Measurements from ENCODE around the gene PTPRN2. TPM values are rescaled to one million over a fixed set of nuclear protein-coding genes. Genes with fewer than 3 reads are reported as not detected.
"Not testable (repeated sequence)": the region's sequence is repeated elsewhere in the genome, so short reads cannot be mapped to it uniquely, and the experiment has no call there.

Gene PTPRN2
- total and polyA plus RNA-seq, 2 donors (not counting 3 experiments of a cell fraction or from before 2014, with no cell fraction given): 0.62 to 0.88 TPM

DNA sequence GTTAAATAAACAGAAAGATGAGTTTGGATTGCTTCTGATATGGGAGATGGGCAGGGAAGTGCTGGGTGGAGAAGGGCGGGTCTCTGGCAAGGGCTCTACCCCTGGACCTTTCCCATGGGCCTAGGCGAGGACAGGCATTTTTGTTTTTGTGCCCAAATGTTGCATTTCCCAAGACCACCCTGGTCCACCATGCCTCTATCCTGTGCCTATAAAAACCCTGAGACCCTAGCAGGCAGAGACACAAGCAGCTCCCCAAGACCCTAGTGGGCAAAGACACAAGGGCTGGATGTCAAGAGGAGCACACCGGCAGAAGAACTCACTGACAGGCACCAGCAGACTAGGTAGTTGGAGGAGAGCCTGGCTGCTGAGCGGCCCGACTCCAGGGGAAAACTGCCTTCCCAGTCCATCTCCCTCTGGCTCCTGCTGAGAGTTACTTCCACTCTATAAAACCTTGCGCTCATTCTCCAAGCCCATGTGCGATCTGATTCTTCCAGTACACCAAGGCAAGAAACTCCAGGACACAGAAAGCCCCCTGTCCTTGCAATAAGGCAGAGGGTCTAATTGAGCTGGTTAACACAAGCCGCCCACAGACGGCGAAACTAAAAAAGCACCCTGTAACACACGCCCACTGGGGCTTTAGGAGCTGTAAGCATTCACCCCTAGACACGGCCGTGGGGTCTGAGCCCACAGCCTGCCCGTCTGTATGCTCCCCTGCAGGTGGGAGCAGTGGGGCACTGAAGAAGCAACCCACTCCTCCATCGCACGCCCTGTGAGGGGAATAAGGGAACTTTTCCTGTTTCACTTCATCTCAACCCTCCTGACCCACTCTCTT is 291.4 kb downstream of the PTPRN2 start:
- Histone ChIP-seq H3K36me3 (ENCODE audit: control insufficient read depth in 2 of 2, extremely low read depth in 1 of 2, insufficient read depth in 2 of 2, low read length in 2 of 2) (no peaks in the 10 kb centered on the region), H3K79me2 (ENCODE audit: control insufficient read depth, insufficient read depth, low read length) (no peaks in the 10 kb centered on the region), H3K9ac (replicated peaks; ENCODE audit: extremely low read depth, insufficient read depth, low read length) (no peak overlapping the region), H3K9me3 (replicated peaks; ENCODE audit: control insufficient read depth, insufficient read depth, low read length) (peaks cover 4% of the 10 kb centered on the region), H3K27ac (ENCODE audit: insufficient read depth, low read depth, low read length) (no peak overlapping the region), H3K4me2 (ENCODE audit: insufficient read depth, low read length) (no peak overlapping the region), H2AFZ (ENCODE audit: low read depth, low read length) (no peak overlapping the region), H3K9me1 (replicated peaks; ENCODE audit: control insufficient read depth, extremely low read depth, insufficient read depth, low read length) (no peaks in the 10 kb centered on the region), H4K20me1 (replicated peaks; ENCODE audit: control insufficient read depth, extremely low read depth, insufficient read depth, low read length) (no peaks in the 10 kb centered on the region), H3K27me3 (ENCODE audit: control insufficient read depth in 2 of 2, insufficient read depth in 2 of 2, low read length in 2 of 2) (no peaks in the 10 kb centered on the region), H3K4me3 (replicated peaks in 1 of 3; ENCODE audit: insufficient read depth in 1 of 3, low read depth in 1 of 3, low read length in 3 of 3) (no peak overlapping the region), H3K4me1 (ENCODE audit: control insufficient read depth, extremely low read depth, insufficient read depth, low read length) (no peaks in the 10 kb centered on the region)
- TF ChIP-seq FOS (IDR thresholded peaks at IDR 0.05; ENCODE audit: borderline replicate concordance, insufficient read depth, low read length) (no peak), GATA2 (IDR thresholded peaks at IDR 0.05; ENCODE audit: insufficient read depth, insufficient read length, low read depth, low read length) (no peak), MYC (IDR thresholded peaks at IDR 0.05; ENCODE audit: low read depth, low read length) (no peak), JUN (IDR thresholded peaks at IDR 0.05; ENCODE audit: borderline replicate concordance, insufficient read depth, insufficient read length, low read depth) (no peak), EZH2 (IDR thresholded peaks at IDR 0.05; ENCODE audit: borderline replicate concordance, low read depth, low read length, severe bottlenecking) (no peak), POLR2A (IDR thresholded peaks at IDR 0.05; ENCODE audit: low read depth, low read length) (no peak), POLR2AphosphoS5 (IDR thresholded peaks at IDR 0.05; ENCODE audit: insufficient read depth, low read depth, low read length) (no peak)
- TF ChIP-seq, protein P1, sequence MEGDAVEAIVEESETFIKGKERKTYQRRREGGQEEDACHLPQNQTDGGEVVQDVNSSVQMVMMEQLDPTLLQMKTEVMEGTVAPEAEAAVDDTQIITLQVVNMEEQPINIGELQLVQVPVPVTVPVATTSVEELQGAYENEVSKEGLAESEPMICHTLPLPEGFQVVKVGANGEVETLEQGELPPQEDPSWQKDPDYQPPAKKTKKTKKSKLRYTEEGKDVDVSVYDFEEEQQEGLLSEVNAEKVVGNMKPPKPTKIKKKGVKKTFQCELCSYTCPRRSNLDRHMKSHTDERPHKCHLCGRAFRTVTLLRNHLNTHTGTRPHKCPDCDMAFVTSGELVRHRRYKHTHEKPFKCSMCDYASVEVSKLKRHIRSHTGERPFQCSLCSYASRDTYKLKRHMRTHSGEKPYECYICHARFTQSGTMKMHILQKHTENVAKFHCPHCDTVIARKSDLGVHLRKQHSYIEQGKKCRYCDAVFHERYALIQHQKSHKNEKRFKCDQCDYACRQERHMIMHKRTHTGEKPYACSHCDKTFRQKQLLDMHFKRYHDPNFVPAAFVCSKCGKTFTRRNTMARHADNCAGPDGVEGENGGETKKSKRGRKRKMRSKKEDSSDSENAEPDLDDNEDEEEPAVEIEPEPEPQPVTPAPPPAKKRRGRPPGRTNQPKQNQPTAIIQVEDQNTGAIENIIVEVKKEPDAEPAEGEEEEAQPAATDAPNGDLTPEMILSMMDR (IDR thresholded peaks at IDR 0.05; ENCODE audit: extremely low read depth in 1 of 2, insufficient read depth in 1 of 2, low read depth in 1 of 2, low read length in 2 of 2): no peak
- TF ChIP-seq, protein P2, sequence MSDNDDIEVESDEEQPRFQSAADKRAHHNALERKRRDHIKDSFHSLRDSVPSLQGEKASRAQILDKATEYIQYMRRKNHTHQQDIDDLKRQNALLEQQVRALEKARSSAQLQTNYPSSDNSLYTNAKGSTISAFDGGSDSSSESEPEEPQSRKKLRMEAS (IDR thresholded peaks at IDR 0.05; ENCODE audit: insufficient read depth, insufficient read length): no peak
- no peak for FAIRE-seq
- dilution Hi-C loops (cut with MboI; ENCODE audit: extremely low pct_ligation_motif_present, low sequenced_read_pairs): no loop called here
- POLR2A ChIA-PET: no interaction called here
- intact Hi-C loops (cut with micrococcal nuclease): no loop called here
- DNase-seq (ENCODE audit: low read depth, low spot score): no peak
- CTCF ChIA-PET: no interaction called here
- no TSS peak for BruUV-seq (replicated peaks)

DNA sequence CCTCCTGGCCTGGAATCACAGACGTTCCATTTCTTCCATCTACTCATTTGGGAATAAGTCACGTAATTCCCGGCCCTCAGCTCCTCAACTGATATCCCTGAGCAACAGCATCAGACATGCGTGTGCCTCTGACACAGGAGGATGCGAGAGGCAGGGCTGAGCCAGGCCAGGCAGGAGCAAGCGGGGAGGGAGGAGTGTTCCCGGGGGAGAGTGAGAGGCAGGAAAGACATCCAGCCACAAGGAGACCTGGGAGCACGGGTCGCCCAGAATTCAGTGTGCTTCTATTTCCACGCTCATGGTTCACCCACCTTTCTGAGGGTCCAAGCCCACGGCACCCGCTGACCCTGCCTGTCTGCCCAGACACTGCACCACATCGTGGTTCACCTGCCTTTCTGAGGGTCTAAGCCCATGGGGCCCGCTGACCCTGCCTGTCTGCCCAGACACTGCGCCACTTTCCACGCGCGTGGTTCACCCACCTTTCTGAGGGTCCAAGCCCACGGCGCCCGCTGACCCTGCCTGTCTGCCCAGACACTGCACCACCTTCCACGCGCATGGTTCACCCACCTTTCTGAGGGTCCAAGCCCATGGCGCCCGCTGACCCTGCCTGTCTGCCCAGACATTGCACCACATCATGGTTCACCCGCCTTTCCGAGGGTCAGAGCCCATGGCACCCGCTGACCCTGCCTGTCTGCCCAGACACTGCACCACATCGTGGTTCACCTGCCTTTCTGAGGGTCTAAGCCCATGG is 293.0 kb downstream of the PTPRN2 start:
- CTCF ChIA-PET; H3K27me3 ChIP-seq (ENCODE audit: control insufficient read depth in 2 of 2, insufficient read depth in 2 of 2, low read length in 2 of 2); BruUV-seq (replicated peaks); FAIRE-seq; dilution Hi-C loops (cut with MboI; ENCODE audit: extremely low pct_ligation_motif_present, low sequenced_read_pairs); POLR2A ChIA-PET; H3K79me2 ChIP-seq (ENCODE audit: control insufficient read depth, insufficient read depth, low read length); H3K4me1 ChIP-seq (ENCODE audit: control insufficient read depth, extremely low read depth, insufficient read depth, low read length); H3K9ac ChIP-seq (replicated peaks; ENCODE audit: extremely low read depth, insufficient read depth, low read length); intact Hi-C loops (cut with micrococcal nuclease); H3K9me3 ChIP-seq (replicated peaks; ENCODE audit: control insufficient read depth, insufficient read depth, low read length); H3K36me3 ChIP-seq (ENCODE audit: control insufficient read depth in 2 of 2, extremely low read depth in 1 of 2, insufficient read depth in 2 of 2, low read length in 2 of 2); H3K9me1 ChIP-seq (replicated peaks; ENCODE audit: control insufficient read depth, extremely low read depth, insufficient read depth, low read length); H3K4me2 ChIP-seq (ENCODE audit: insufficient read depth, low read length); H2AFZ ChIP-seq (ENCODE audit: low read depth, low read length); H4K20me1 ChIP-seq (replicated peaks; ENCODE audit: control insufficient read depth, extremely low read depth, insufficient read depth, low read length); H3K4me3 ChIP-seq (replicated peaks in 1 of 3; ENCODE audit: insufficient read depth in 1 of 3, low read depth in 1 of 3, low read length in 3 of 3); DNase-seq (ENCODE audit: low read depth, low spot score); H3K27ac ChIP-seq (ENCODE audit: insufficient read depth, low read depth, low read length): not testable (repeated sequence)

All from endothelial cell of umbilical vein (primary cell).